ENCODE results near the gene TCEAL3. TPM values are rescaled to one million over a fixed set of nuclear protein-coding genes. Genes with fewer than 3 reads are reported as not detected.

TCEAL3 gene
- total RNA-seq, 1 experiment from 2014 or later, result 23.8 TPM

DNA sequence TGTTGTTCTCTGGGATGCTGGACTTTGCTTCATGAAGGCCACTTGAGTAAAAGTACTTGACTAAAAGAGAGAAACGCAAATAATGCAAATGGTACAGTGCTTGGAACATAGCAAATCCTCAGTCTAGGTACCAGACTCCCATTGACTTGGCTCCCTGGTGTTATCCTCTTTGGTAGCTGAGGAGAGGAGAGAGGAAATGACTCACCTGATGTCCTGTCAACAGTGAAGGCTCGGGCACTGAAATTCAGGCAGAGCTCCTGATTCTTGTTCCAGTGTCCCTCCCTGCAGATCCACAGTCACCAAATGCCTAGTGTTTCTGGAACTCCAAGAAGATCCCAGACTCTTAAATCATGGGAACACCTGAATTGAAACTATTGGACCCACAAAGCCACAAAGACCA, 45.0 kb upstream of the TCEAL3 start:
- Histone ChIP-seq H3K4me3 (ENCODE audit: low read depth in 2 of 2, low read length in 2 of 2) (no peak overlapping the region), H3K27me3 (ENCODE audit: control insufficient read depth, insufficient read depth, low read length) (no peaks in the 10 kb centered on the region), H3K27ac (ENCODE audit: low read length) (no peak overlapping the region), H3K9me3 (ENCODE audit: control insufficient read depth, insufficient read depth, low read depth, low read length) (no peaks in the 10 kb centered on the region), H3K36me3 (ENCODE audit: control insufficient read depth, insufficient read depth, low read length) (no peaks in the 10 kb centered on the region), H3K4me1 (ENCODE audit: control insufficient read depth, insufficient read depth, low read length) (no peaks in the 10 kb centered on the region)
- ATAC-seq, result peak; percentile 79
- intact Hi-C loops (cut with micrococcal nuclease; ENCODE audit: unreplicated experiment) (no loop called here), in situ Hi-C loops (cut with HindIII; ENCODE audit: low pct_unique_long_range_greater_than_20kb, low sequenced_read_pairs) (no loop called here)
- TF ChIP-seq, protein P1, sequence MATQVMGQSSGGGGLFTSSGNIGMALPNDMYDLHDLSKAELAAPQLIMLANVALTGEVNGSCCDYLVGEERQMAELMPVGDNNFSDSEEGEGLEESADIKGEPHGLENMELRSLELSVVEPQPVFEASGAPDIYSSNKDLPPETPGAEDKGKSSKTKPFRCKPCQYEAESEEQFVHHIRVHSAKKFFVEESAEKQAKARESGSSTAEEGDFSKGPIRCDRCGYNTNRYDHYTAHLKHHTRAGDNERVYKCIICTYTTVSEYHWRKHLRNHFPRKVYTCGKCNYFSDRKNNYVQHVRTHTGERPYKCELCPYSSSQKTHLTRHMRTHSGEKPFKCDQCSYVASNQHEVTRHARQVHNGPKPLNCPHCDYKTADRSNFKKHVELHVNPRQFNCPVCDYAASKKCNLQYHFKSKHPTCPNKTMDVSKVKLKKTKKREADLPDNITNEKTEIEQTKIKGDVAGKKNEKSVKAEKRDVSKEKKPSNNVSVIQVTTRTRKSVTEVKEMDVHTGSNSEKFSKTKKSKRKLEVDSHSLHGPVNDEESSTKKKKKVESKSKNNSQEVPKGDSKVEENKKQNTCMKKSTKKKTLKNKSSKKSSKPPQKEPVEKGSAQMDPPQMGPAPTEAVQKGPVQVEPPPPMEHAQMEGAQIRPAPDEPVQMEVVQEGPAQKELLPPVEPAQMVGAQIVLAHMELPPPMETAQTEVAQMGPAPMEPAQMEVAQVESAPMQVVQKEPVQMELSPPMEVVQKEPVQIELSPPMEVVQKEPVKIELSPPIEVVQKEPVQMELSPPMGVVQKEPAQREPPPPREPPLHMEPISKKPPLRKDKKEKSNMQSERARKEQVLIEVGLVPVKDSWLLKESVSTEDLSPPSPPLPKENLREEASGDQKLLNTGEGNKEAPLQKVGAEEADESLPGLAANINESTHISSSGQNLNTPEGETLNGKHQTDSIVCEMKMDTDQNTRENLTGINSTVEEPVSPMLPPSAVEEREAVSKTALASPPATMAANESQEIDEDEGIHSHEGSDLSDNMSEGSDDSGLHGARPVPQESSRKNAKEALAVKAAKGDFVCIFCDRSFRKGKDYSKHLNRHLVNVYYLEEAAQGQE (IDR thresholded peaks at IDR 0.05; ENCODE audit: insufficient read depth in 1 of 2, low read depth in 2 of 2, low read length in 1 of 2), result no peak
- TF ChIP-seq TCF7L2 (IDR thresholded peaks at IDR 0.05; ENCODE audit: low read depth, low read length), result no peak
- TF ChIP-seq SIN3A (IDR thresholded peaks at IDR 0.05; ENCODE audit: borderline replicate concordance, insufficient read depth, low read depth, low read length), result no peak
- TF ChIP-seq POLR2AphosphoS5 (IDR thresholded peaks at IDR 0.05; ENCODE audit: low read depth, low read length), result no peak
- TF ChIP-seq, protein P2, sequence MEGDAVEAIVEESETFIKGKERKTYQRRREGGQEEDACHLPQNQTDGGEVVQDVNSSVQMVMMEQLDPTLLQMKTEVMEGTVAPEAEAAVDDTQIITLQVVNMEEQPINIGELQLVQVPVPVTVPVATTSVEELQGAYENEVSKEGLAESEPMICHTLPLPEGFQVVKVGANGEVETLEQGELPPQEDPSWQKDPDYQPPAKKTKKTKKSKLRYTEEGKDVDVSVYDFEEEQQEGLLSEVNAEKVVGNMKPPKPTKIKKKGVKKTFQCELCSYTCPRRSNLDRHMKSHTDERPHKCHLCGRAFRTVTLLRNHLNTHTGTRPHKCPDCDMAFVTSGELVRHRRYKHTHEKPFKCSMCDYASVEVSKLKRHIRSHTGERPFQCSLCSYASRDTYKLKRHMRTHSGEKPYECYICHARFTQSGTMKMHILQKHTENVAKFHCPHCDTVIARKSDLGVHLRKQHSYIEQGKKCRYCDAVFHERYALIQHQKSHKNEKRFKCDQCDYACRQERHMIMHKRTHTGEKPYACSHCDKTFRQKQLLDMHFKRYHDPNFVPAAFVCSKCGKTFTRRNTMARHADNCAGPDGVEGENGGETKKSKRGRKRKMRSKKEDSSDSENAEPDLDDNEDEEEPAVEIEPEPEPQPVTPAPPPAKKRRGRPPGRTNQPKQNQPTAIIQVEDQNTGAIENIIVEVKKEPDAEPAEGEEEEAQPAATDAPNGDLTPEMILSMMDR (IDR thresholded peaks at IDR 0.05), result no peak
- CTCF ChIA-PET, result no interaction called here
- no TSS peak for BruUV-seq (replicated peaks)
- DNase-seq (ENCODE audit: low read depth, low spot score), result no peak
- POLR2A ChIA-PET, result no interaction called here

DNA sequence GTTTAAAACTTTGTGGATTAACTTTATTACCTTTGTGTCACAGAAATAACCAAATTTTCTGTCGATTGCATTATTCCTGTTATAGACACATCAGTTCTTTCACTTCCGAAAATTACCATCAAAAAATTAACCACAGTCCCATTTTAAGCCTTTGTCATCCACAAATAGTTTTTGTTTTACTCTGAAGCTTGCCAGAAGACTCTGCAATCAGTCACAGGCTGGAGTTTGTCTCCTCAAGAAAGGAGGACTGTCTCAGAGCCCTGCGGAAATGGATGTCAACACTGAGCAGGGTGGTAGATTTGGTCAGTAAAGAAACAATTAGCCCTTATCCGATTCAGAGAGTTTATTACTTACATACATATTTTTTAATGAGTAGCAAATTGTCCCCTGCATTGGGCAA, 42.6 kb upstream of the TCEAL3 start:
- intact Hi-C loops (cut with micrococcal nuclease; ENCODE audit: unreplicated experiment) (no loop called here), in situ Hi-C loops (cut with HindIII; ENCODE audit: low pct_unique_long_range_greater_than_20kb, low sequenced_read_pairs) (no loop called here)
- POLR2A ChIA-PET, result no interaction called here
- H3K27me3 ChIP-seq (ENCODE audit: control insufficient read depth, insufficient read depth, low read length), result no peaks in the 10 kb centered on the region
- no peak overlapping the region for H3K27ac ChIP-seq (ENCODE audit: low read length)
- TF ChIP-seq SIN3A (IDR thresholded peaks at IDR 0.05; ENCODE audit: borderline replicate concordance, insufficient read depth, low read depth, low read length), result no peak
- TF ChIP-seq TCF7L2 (IDR thresholded peaks at IDR 0.05; ENCODE audit: low read depth, low read length), result no peak
- TF ChIP-seq, protein P2 (IDR thresholded peaks at IDR 0.05), result no peak
- no peak for TF ChIP-seq POLR2AphosphoS5 (IDR thresholded peaks at IDR 0.05; ENCODE audit: low read depth, low read length)
- TF ChIP-seq, protein P1 (IDR thresholded peaks at IDR 0.05; ENCODE audit: insufficient read depth in 1 of 2, low read depth in 2 of 2, low read length in 1 of 2), result no peak
- H3K36me3 ChIP-seq (ENCODE audit: control insufficient read depth, insufficient read depth, low read length), result no peaks in the 10 kb centered on the region
- no peaks in the 10 kb centered on the region for H3K4me1 ChIP-seq (ENCODE audit: control insufficient read depth, insufficient read depth, low read length)
- no peaks in the 10 kb centered on the region for H3K9me3 ChIP-seq (ENCODE audit: control insufficient read depth, insufficient read depth, low read depth, low read length)
- CTCF ChIA-PET, result no interaction called here
- BruUV-seq (replicated peaks), result no TSS peak
- DNase-seq (ENCODE audit: low read depth, low spot score), result no peak
- no peak for ATAC-seq
- no peak overlapping the region for H3K4me3 ChIP-seq (ENCODE audit: low read depth in 2 of 2, low read length in 2 of 2)
